HepG2 (cell line): ENCODE data around the gene RPL3. TPM values are rescaled to one million over a fixed set of nuclear protein-coding genes. Genes with fewer than 3 reads are reported as not detected.
"Not testable (repeated sequence)": the region's sequence is repeated elsewhere in the genome, so short reads cannot be mapped to it uniquely, and the experiment has no call there.

Source experiments
- ATAC-seq: fragments of 200-7000 bp; cut with Tn5 transposase; 3 replicates; pipeline ENCODE4 v1.9.1; 2020; ENCODE audit warnings: mild to moderate bottlenecking, moderate library complexity
- BruUV-seq: library from RNA; stranded (reverse); fragments of 400-500 nt; replicated peaks from 2 replicates; lab custom pipeline; 2021; lab: Mats Ljungman, UMichigan
- CTCF ChIA-PET: fragments of 300-600 bp; formaldehyde crosslinking; extraction: SDS; loops from one replicate; lab custom pipeline; 2021; ENCODE audit warnings: low total read pairs, inconsistent platforms, low intra/inter-chr PET ratio; lab: Yijun Ruan, JAX
- POLR2A ChIA-PET: fragments of 350-600 bp; sonication (Branson Sonifier 250); formaldehyde crosslinking; loops from one replicate; lab custom pipeline; 2020; ENCODE audit warnings: antibody characterized with exemption, inconsistent platforms; lab: Yijun Ruan, JAX
- DNase-seq: peaks from one replicate; pipeline ENCODE4 v3.0.0-alpha.2; 2015; ENCODE audit warnings: low spot score
- FAIRE-seq: peaks from 3 replicates; lab custom pipeline; 2011; peaks lifted over from hg19 to GRCh38; lab: Jason Lieb, UNC
- H2AFZ ChIP-seq: one replicate; pipeline ENCODE4 v1.6.1; 2011; ENCODE audit warnings: low read length, inconsistent platforms
- H3K27ac ChIP-seq: fragments of 300-600 bp; 3 replicates; pipeline ENCODE4 v1.8.0; 2011; ENCODE audit warnings: mixed run types, mild to moderate bottlenecking, mixed read lengths, low read length, inconsistent platforms; ENCODE audit not compliant: insufficient read depth; ENCODE audit errors: extremely low read length
- H3K27me3 ChIP-seq, 2 experiments: fragments of 200-600 bp in 1 of 2; 2 replicates in 1 of 2; 3 replicates in 1 of 2; pipeline versions ENCODE4 v1.6.0 to v1.8.0; 2011; ENCODE audit warnings: low read length in 2 of 2, mild to moderate bottlenecking in 2 of 2, moderate library complexity in 2 of 2, inconsistent platforms in 1 of 2; ENCODE audit not compliant: insufficient read depth in 2 of 2, control insufficient read depth in 1 of 2
- H3K36me3 ChIP-seq, 2 experiments: fragments of 200-600 bp in 1 of 2; replicated peaks in 1 of 2; 2 replicates in 1 of 2; 3 replicates in 1 of 2; pipeline versions ENCODE4 v1.5.1 to v1.8.0; 2011; ENCODE audit warnings: low read length in 2 of 2, inconsistent platforms in 1 of 2; ENCODE audit not compliant: insufficient read depth in 2 of 2, control insufficient read depth in 1 of 2
- H3K4me1 ChIP-seq: 2 replicates; pipeline ENCODE4 v1.5.1; 2012; ENCODE audit warnings: low read length, inconsistent platforms; ENCODE audit not compliant: insufficient read depth
- H3K4me2 ChIP-seq: 2 replicates; pipeline ENCODE4 v1.6.0; 2011; ENCODE audit warnings: low read depth, low read length, inconsistent platforms
- H3K4me3 ChIP-seq, 3 experiments: fragments of 200-600 bp in 1 of 3; sonication (generic), shearing (Covaris generic) in 1 of 3; replicated peaks in 1 of 3; 2 replicates each; pipeline ENCODE4 v1.5.1; 2011 to 2016; ENCODE audit warnings: low read length in 3 of 3, inconsistent platforms in 2 of 3, low read depth in 2 of 3, mild to moderate bottlenecking in 2 of 3, control low read depth in 1 of 3, mixed read lengths in 1 of 3; ENCODE audit not compliant: insufficient read depth in 1 of 3
- H3K79me2 ChIP-seq: one replicate; pipeline ENCODE4 v1.6.1; 2011; ENCODE audit warnings: low read length, inconsistent platforms; ENCODE audit not compliant: insufficient read depth
- H3K9ac ChIP-seq: 2 replicates; pipeline ENCODE4 v1.6.0; 2011; ENCODE audit warnings: mild to moderate bottlenecking, low read depth, low read length, inconsistent platforms; ENCODE audit not compliant: insufficient read depth
- H3K9me3 ChIP-seq: 2 replicates; pipeline ENCODE4 v1.5.1; 2012; ENCODE audit warnings: mild to moderate bottlenecking, low read length
- H4K20me1 ChIP-seq: 2 replicates; pipeline ENCODE4 v1.6.0; 2011; ENCODE audit warnings: inconsistent platforms, mild to moderate bottlenecking, low read length, moderate library complexity; ENCODE audit not compliant: insufficient read depth
- BHLHE40 ChIP-seq: IDR thresholded peaks from 2 replicates; pipeline ENCODE4 v1.6.1; 2011; ENCODE audit warnings: low read length, improper control_type of control experiment
- ONECUT2 ChIP-seq: sonication (generic); formaldehyde crosslinking; IDR thresholded peaks from 2 replicates; pipeline ENCODE4 v1.4.0; 2020; ENCODE audit warnings: missing genetic modification reagents
- ZNF687 ChIP-seq: sonication (generic); formaldehyde crosslinking; IDR thresholded peaks from 2 replicates; pipeline ENCODE4 v1.5.1; 2020; ENCODE audit warnings: mild to moderate bottlenecking, missing genetic modification reagents, moderate library complexity
- ZNF770 ChIP-seq: sonication (generic); formaldehyde crosslinking; IDR thresholded peaks from 2 replicates; pipeline ENCODE4 v1.5.0; 2020; ENCODE audit warnings: mild to moderate bottlenecking, missing genetic modification reagents
- WGBS: methylation state at CpG from one replicate; pipeline ENCODE4 v1.1.6; 2017; ENCODE audit warnings: low lambda C conversion rate; 5-methylcytosine and 5-hydroxymethylcytosine counted together
- in situ Hi-C: cut with HindIII; loops from 2 replicates; pipeline ENCODE4 v1.10.0; 2017; ENCODE audit warnings: low pct_unique_long_range_greater_than_20kb; ENCODE audit not compliant: extremely low pct_ligation_motif_present
- intact Hi-C: fragments of 100-400 bp; cut with micrococcal nuclease; formaldehyde crosslinking; loops from one replicate; pipeline ENCODE4 v1.10.0; 2022; ENCODE audit not compliant: unreplicated experiment
- polyA plus RNA-seq, 8 experiments: library from polyadenylated mRNA; depleted of rRNA in 3 of 8; stranded (reverse) in 7 of 8; unstranded in 1 of 8; fragments of >200 nt; fragmentation: Illumina TruSeq in 4 of 8; extraction: Trizol in 4 of 8; gene quantifications; 2 replicates each; pipeline versions ENCODE4 v1.2.1 to v1.2.3, GENCODE V29; 2011 to 2016; ENCODE audit warnings: low read depth in 4 of 8, missing spikeins in 1 of 8, mixed read lengths in 1 of 8; ENCODE audit not compliant: insufficient read depth in 1 of 8
- total RNA-seq, 5 experiments: library from RNA; depleted of rRNA; stranded (reverse); fragments of >200 nt; fragmentation: Illumina TruSeq; extraction: Trizol; gene quantifications; 2 replicates each; pipeline ENCODE4 v1.2.3, GENCODE V29; 2016; ENCODE audit warnings: low read depth in 1 of 5

Gene RPL3
- total and polyA plus RNA-seq, 2 of the 13 experiments (the other 11 are each of a cell fraction or from before 2014, with no cell fraction given): 1,051 to 3,279 TPM

GRCh38 chr22:39339775-39340174 lies 20.4 kb upstream of the RPL3 start:
- H3K79me2 ChIP-seq, in situ Hi-C loops, DNase-seq, H3K9ac ChIP-seq, H3K9me3 ChIP-seq, H3K27ac ChIP-seq, CTCF ChIA-PET, H3K4me3 ChIP-seq, H3K27me3 ChIP-seq, intact Hi-C loops, H3K4me1 ChIP-seq, H3K4me2 ChIP-seq, ATAC-seq, H4K20me1 ChIP-seq, H3K36me3 ChIP-seq, BruUV-seq, FAIRE-seq, H2AFZ ChIP-seq: not testable (repeated sequence)
- WGBS: 21% methylated on average over 7 of the region's 7 CpGs
- POLR2A ChIA-PET: interaction anchor here (0.8 to 2.3 kb wide), 2 partner anchors 20 to 97 kb away, joined by 3 to 5 read pairs; partner anchors contain the start of gene RPL3

GRCh38 chr22:39336411-39336810 lies 17.0 kb upstream of the RPL3 start:
- WGBS: 21% methylated on average over 5 of the region's 5 CpGs

More at GRCh38 chr22:39336411-39336810, 17.0 kb upstream of the RPL3 start:
- no peaks in the 10 kb centered on the region for H3K9me3 ChIP-seq
- H3K79me2 ChIP-seq: no peaks in the 10 kb centered on the region
- POLR2A ChIA-PET: interaction anchor here (1.3 kb wide), 1 partner anchor 18 kb away, joined by 4 read pairs; no protein-coding TSS in a partner anchor
- H3K9ac ChIP-seq: no peak overlapping the region
- H2AFZ ChIP-seq: no peak overlapping the region
- H3K4me3 ChIP-seq: no peak overlapping the region
- no peak overlapping the region for H3K4me2 ChIP-seq
- H3K4me1 ChIP-seq: peaks cover 29% of the 10 kb centered on the region
- intact Hi-C loops: no loop called here
- DNase-seq (no peak), FAIRE-seq (no peak), ATAC-seq (no peak)
- H3K27ac ChIP-seq: no peak overlapping the region
- 0 out of 2 replicates have a peak, but pooled peaks have one; percentile 29 for TF ChIP-seq ONECUT2 (CRISPR knock-in tag)
- TF ChIP-seq ZNF770: 0 out of 2 replicates have a peak, but pooled peaks have one; percentile 11
- TF ChIP-seq ZNF687 (CRISPR knock-in tag): no peak
- TF ChIP-seq BHLHE40: peak; percentile 31; the same call in 1 of the 2 replicates
- no TSS peak for BruUV-seq
- CTCF ChIA-PET: no interaction called here
- H4K20me1 ChIP-seq: no peaks in the 10 kb centered on the region
- no peaks in the 10 kb centered on the region for H3K36me3 ChIP-seq
- H3K27me3 ChIP-seq: no peaks in the 10 kb centered on the region
- in situ Hi-C loops: no loop called here
